Naive B cell (primary cell): ENCODE results near the gene SLC7A4. TPM values are rescaled to one million over a fixed set of nuclear protein-coding genes. Genes with fewer than 3 reads are reported as not detected.
"Not testable (repeated sequence)": the region's sequence is repeated elsewhere in the genome, so short reads cannot be mapped to it uniquely, and the experiment has no call there.

Source experiments
- ATAC-seq, 2 donors: fragments of 150-1000 bp; cut with Tn5 transposase; 2 replicates each; pipeline ENCODE4 v1.10.0; 2021; ENCODE audit warnings: low read depth in 2 of 2, mild to moderate bottlenecking in 2 of 2, moderate library complexity in 2 of 2
- DNase-seq: peaks from one replicate; pipeline ENCODE4 v3.0.0; 2022
- H3K27ac Mint-ChIP-seq, 6 donors: one replicate each; pipeline ENCODE4 v1.8.0; 2020 to 2022; ENCODE audit warnings: mild to moderate bottlenecking in 6 of 6, mixed read lengths in 6 of 6, moderate library complexity in 5 of 6, inconsistent platforms in 2 of 6
- H3K27me3 Mint-ChIP-seq, 3 donors: one replicate each; pipeline ENCODE4 v1.8.0; 2021 to 2022; ENCODE audit warnings: mixed read lengths in 3 of 3, mild to moderate bottlenecking in 1 of 3
- H3K36me3 Mint-ChIP-seq, 2 donors: one replicate each; pipeline ENCODE4 v1.8.0; 2020 to 2022; ENCODE audit warnings: mixed read lengths in 2 of 2, inconsistent platforms in 1 of 2, mild to moderate bottlenecking in 1 of 2
- H3K4me1 Mint-ChIP-seq, 3 donors: one replicate each; pipeline ENCODE4 v1.8.0; 2020 to 2022; ENCODE audit warnings: mixed read lengths in 3 of 3, inconsistent platforms in 1 of 3, mild to moderate bottlenecking in 1 of 3, moderate library complexity in 1 of 3
- H3K4me3 Mint-ChIP-seq, 8 donors: one replicate each; pipeline ENCODE4 v1.8.0; 2020 to 2022; ENCODE audit warnings: mild to moderate bottlenecking in 8 of 8, mixed read lengths in 8 of 8, moderate library complexity in 8 of 8, inconsistent platforms in 2 of 8
- H3K9me3 Mint-ChIP-seq, 7 donors: one replicate each; pipeline ENCODE4 v1.8.0; 2020 to 2022; ENCODE audit warnings: mixed read lengths in 7 of 7, mild to moderate bottlenecking in 5 of 7, inconsistent platforms in 2 of 7, moderate library complexity in 1 of 7
- polyA plus RNA-seq, 6 donors: library from polyadenylated mRNA; unstranded; fragments of 300-500 nt; fragmentation: Illumina TruSeq; gene quantifications; one replicate each; pipeline ENCODE4 v1.2.3, GENCODE V29; 2021; ENCODE audit warnings: low read depth in 6 of 6

The SLC7A4 gene
- polyA plus RNA-seq, 6 donors from 2014 or later: not detected

DNA sequence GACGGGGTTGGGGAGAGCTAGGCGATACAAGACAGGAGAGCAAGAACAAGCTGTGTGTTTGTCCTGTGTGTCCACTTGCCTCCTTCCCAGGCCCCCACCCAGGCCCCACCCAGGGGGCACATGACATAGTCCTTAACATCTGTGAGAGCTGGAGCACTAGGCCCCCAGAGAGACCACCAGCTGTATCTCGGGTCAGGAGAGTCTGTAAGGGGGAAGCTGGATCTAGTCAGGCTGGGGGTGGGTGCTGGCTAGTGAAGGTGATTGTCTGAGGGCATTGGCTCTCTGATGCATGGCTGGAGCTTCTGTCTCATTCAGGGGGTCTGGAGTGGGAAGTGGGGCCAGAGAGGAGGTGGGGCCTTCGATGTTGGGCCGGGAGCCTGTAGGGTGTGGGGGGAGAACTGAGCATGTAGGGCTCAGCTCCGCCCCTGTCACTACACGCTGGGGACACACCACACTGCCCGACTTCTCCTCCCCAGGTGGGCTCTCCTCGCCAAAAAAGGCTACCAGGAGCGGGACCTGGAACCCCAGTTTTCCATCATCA is 16.8 kb downstream of the SLC7A4 start:
- H3K4me3 Mint-ChIP-seq: peak overlapping the region in 5 of 8 donors; percentile 18 to 95 (median 72)
- no peaks in the 10 kb centered on the region for H3K36me3 Mint-ChIP-seq
- peak overlapping the region in 5 of 6 donors; percentile 53 to 99 (median 94) for H3K27ac Mint-ChIP-seq
- ATAC-seq: no peak
- peaks cover 16 to 31% (median 23%) of the 10 kb centered on the region in 3 donors for H3K4me1 Mint-ChIP-seq
- peaks cover 0 to 1% (median 0%) of the 10 kb centered on the region in 7 donors for H3K9me3 Mint-ChIP-seq
- DNase-seq: no peak
- peaks cover 0 to 19% (median 1%) of the 10 kb centered on the region in 3 donors for H3K27me3 Mint-ChIP-seq

DNA sequence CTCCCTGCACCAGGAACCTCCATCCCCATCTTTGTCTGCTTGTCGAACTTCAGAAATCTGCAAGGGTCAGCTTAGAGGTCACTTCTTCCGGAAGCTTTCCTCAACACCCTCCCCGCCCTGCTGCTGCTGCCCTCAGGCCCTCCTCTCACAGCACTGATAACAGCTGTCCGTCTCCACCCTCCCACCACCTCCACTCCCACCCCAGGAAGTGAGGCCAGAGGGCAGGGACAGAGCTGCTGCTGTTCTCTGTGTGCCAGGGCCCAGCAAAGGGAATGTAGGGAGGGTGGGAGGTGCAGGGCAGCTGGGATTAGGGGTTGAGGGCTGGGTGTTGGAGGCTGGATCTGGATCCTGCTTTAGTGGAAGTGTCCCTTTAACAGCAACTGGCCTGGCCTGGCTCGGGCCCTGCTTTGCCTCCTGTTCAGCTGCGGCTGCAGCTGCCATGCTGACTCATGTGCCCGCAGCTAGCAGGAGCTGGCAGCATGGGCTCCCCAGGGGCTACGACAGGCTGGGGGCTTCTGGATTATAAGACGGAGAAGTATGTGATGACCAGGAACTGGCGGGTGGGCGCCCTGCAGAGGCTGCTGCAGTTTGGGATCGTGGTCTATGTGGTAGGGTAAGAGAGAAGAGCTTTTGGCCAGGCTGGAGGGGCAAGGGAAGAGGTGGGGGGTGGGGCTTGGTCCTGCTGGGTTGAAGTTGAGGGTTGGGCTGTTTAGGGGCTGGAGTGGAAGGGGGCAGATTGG is 17.5 kb downstream of the SLC7A4 start, which contains the start of gene P2RX6:
TSS of gene P2RX6 (plus strand) at position 440 of the 740 bp plus-strand sequence. CDS start at position 450, 10 bp downstream.
- H3K4me1 Mint-ChIP-seq: peaks cover 16 to 31% (median 23%) of the 10 kb centered on the region in 3 donors
- peak within 1 kb of the TSS; percentile 71 to 95 (median 91) for H3K4me3 Mint-ChIP-seq
- peaks cover 0 to 1% (median 0%) of the 10 kb centered on the region in 7 donors for H3K9me3 Mint-ChIP-seq
- DNase-seq: no peak
- peaks cover 0 to 13% (median 0%) of the 10 kb centered on the region in 3 donors for H3K27me3 Mint-ChIP-seq
- no peak for ATAC-seq
- no peaks in the 10 kb centered on the region for H3K36me3 Mint-ChIP-seq
- H3K27ac Mint-ChIP-seq: peak within 1 kb of the TSS; percentile 91 to 99 (median 96)

DNA sequence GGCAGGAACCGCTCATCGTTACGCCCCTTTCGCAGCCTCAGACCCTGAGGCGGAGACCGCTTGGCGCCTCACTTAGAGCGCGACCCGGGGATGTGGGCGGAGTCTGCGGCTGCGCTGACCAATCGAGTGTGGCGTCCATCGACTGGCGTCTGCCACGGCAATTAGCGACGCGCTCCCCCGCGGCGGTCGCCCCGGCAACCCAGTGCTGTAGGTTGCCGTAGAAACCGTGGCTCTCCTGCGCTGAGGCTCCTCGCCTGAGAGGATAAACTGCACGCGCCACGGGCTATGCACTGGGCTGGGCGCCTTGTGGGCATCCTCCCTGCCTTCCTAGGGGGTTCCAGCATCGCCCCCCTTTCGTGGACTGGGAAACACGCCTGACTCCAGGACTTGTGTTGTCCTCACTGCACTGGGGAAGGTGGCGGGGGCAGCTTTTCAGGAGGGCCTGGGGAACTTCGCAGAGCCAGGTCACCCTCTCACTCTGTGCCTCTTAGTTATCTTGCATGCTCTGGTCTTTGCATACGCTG is 18.1 kb downstream of the SLC7A4 start:
- Mint-ChIP-seq H3K27me3 (peaks cover 0 to 11% (median 0%) of the 10 kb centered on the region in 3 donors), H3K4me1 (peaks cover 16 to 31% (median 23%) of the 10 kb centered on the region in 3 donors), H3K36me3 (no peaks in the 10 kb centered on the region), H3K4me3 (peak overlapping the region; percentile 71 to 95 (median 91)), H3K27ac (peak overlapping the region; percentile 91 to 99 (median 96)), H3K9me3 (peaks cover 0 to 1% (median 0%) of the 10 kb centered on the region in 7 donors)
- DNase-seq (peak; percentile 87), ATAC-seq (peak; percentile 93)

DNA sequence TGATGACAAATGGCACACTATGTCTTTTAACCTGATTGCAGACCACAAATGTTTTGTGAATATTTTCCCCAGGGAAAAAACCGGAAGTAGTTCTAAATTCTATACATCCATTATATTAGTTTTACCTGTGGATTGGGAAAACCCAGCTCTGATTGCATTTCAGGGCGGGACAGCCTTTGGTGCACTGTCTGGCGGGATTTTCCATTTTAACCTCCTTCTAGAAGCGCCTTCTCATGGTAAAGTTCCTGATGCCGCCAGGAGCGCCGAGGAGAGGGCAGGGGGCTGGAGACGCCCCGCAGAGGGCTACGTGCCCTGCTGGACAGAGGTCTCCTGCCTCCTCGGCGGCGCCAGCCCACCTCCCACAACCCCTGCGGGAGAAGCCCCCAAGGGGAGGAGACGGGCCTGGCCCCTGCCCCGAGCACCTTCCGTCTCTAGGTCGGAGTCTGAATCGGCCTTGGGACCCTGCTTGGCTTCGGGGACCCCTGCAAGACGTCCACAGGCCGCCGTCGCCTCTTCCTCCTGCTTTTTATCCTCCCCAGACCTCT is 18.6 kb downstream of the SLC7A4 start:
- Mint-ChIP-seq H3K4me3 (peak overlapping the region; percentile 71 to 95 (median 91)), H3K27ac (peak overlapping the region in 5 of 6 donors; percentile 88 to 99 (median 98)), H3K27me3 (peaks cover 0 to 6% (median 0%) of the 10 kb centered on the region in 3 donors), H3K4me1 (peaks cover 16 to 31% (median 23%) of the 10 kb centered on the region in 3 donors), H3K9me3 (peaks cover 0 to 1% (median 0%) of the 10 kb centered on the region in 7 donors), H3K36me3 (no peaks in the 10 kb centered on the region)
- no peak for ATAC-seq
- no peak for DNase-seq

DNA sequence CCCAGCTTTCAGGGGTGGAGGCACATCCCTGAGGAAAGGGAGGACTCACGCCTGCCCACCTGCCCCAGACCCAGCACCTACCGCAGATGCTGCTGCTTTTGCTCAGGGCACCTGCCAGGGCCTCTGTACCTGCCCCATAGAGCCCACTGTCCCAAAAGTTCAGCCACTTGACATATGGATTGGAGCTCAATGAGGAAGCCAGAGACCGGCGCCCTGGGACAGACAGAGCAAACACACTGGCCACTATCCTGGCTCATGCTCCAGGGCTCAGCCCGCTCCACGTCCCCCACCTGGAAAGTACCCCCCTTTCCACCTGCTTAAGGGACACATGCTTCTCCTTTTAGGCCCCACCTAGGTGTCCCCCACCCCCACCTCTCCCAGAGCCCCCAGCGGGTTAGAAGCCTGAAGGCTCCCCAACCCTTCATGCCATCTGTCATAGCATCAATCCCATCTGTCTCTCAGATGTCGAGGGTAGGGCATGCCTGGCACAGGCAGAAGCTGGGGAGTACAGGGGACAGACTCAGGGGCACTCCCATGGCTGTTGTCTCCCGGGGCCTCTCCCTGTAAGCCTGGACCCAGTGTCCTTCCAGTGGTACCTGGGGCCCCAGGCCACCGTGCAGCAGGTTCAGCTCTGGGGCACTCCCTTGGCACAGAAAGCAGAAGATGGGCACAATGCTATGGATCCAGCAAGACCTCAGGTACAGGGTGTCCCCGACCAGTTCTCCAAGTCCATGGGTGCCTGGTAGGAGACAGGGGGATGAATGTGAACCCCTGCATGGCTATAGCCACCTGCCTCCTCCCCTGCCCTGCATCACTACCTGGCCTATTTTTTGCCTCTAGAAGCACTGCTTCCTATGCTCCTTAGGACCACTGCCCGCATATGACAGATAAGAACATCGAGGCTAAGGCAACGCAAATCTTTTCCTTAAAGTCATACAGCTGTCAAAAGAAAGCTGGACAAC is 19.6 kb downstream of the SLC7A4 start:
- H3K27ac Mint-ChIP-seq: peak overlapping the region; percentile 21 to 94 (median 76)

DNA sequence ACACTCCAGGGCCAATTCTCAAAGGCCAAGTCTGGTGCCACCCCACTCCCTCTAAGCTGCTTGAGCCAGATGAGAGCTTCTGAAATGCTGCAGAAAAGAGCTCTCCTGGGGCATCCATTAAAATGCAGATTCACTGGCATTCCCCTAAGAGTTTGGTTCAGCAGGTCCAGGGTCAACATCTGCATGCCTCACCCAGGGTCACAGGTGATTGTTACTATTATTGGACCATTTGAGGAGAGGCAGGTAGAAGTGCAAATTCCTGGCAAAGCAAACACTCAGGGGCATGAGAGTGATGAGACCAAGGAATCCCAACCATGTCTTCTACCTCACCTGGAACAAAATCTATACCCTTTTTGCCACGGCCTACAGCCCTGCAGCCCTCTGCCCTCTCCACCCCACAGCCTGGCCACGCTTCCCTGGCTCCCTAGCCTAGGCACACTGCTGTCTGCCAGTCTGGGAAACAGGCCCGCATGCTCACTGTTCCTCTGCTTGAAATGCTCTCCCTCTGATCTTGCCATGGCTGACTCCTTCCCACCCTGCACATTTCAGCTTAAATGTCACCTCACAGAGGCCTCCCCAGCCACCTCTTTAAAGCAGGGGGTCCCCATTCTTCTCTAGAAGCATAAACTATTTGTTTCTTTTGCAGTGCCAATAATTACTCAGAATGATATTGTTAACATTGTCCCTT is 21.8 kb downstream of the SLC7A4 start:
- Mint-ChIP-seq H3K4me1 (peaks cover 15 to 28% (median 16%) of the 10 kb centered on the region in 3 donors), H3K27ac (peak overlapping the region in 4 of 6 donors; percentile 36 to 98 (median 50)), H3K4me3 (peak overlapping the region in 1 of 8 donors; percentile 3), H3K27me3 (no peaks in the 10 kb centered on the region), H3K9me3 (peaks cover 0 to 1% (median 0%) of the 10 kb centered on the region in 7 donors), H3K36me3 (no peaks in the 10 kb centered on the region)
- DNase-seq (no peak), ATAC-seq (no peak)

More for the DNA sequence above, 19.6 kb downstream of the SLC7A4 start:
- H3K9me3 Mint-ChIP-seq: peaks cover 0 to 1% (median 0%) of the 10 kb centered on the region in 7 donors
- DNase-seq: no peak
- H3K4me1 Mint-ChIP-seq: peaks cover 16 to 31% (median 23%) of the 10 kb centered on the region in 3 donors
- no peaks in the 10 kb centered on the region for H3K36me3 Mint-ChIP-seq
- no peak for ATAC-seq
- peak overlapping the region in 7 of 8 donors; percentile 55 to 91 (median 72) for H3K4me3 Mint-ChIP-seq
- peaks cover 0 to 6% (median 0%) of the 10 kb centered on the region in 3 donors for H3K27me3 Mint-ChIP-seq

DNA sequence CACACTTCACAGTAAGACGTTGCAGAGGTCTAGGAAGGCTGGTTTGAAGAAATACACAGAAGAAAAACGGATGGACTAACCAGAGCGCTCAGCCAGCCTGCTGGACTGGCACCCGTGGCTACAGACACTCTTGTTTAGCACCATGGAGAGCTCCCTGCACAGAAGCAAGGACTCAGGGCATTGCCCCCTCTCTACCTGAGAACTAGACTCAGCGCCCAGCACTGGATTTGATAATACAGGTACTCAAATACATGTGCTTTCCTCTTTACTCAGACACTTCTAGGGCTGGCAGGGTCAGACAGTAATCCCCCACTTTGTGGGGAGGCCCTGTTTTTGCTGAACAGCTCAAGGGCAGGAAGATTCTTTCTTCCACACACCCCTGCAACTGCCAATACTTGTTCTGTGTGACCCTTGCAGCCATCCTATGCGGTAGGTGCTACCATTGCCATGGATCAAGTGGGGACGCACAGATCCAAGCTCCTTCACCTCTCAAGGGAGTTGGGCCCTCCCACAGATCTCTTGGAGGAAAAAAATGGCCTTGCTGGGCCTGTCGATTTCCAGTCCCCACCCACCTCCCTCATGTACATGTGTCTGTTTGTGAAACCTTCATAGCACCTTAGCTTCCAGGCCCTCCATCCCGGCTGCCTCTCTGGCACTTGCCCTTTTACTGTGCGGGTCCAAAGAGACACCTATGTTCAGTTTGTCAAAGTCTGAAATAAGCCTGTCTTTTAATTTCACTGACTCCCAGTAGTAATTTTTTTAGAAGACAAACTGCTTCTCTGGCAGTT is 22.5 kb downstream of the SLC7A4 start:
- Mint-ChIP-seq H3K36me3 (no peaks in the 10 kb centered on the region), H3K4me3 (peak overlapping the region in 1 of 8 donors; percentile 27), H3K27ac (peak overlapping the region in 3 of 6 donors; percentile 36 to 65 (median 42)), H3K4me1 (peaks cover 10 to 20% (median 11%) of the 10 kb centered on the region in 3 donors), H3K27me3 (no peaks in the 10 kb centered on the region), H3K9me3 (no peaks in the 10 kb centered on the region)
- ATAC-seq (no peak), DNase-seq (no peak)

DNA sequence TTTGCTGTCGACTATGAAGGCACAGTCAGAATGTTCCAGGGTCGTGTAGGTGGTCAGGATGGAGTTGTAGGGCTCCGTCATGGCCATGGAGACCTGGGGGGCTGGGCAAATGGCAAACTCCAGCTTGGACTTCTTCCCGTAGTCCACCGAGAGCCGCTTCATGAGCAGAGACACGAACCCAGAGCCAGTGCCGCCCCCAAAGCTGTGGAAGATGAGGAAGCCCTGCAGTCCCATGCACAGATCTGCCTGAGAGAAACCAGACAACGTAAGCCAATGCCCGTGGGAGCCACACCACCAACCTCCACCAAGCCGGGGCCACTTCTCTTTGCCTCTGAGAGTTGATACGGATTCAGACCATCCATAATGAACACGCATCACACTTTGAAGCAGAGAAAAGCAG is 23.2 kb downstream of the SLC7A4 start:
- DNase-seq, H3K36me3 Mint-ChIP-seq, H3K27me3 Mint-ChIP-seq, H3K9me3 Mint-ChIP-seq, ATAC-seq: not testable (repeated sequence)
- Mint-ChIP-seq H3K4me1 (peaks cover 4 to 14% (median 5%) of the 10 kb centered on the region in 3 donors), H3K27ac (peak overlapping the region in 1 of 6 donors; percentile 65), H3K4me3 (peak overlapping the region in 1 of 8 donors; percentile 27)

DNA sequence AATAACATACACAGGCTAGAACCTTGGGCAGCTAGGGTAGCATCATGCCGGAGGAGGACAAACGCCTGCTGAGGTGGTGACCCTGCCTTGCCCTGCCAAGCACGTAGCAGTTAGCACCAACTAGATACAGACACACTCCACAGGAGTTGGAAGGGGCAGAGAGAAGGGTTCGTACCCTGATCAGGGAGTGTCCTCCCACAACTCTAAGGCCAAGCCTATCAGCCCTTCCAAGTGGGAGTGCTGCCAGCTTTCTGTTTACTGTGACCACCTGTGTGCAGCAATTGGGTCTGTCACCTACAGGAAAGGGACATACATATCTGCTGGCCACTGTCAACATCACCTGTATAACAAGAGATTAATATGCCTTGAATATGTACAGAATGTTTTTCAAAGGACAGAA is 28.6 kb downstream of the SLC7A4 start:
- peak overlapping the region in 7 of 8 donors; percentile 25 to 98 (median 96) for H3K4me3 Mint-ChIP-seq
- H3K9me3 Mint-ChIP-seq: no peaks in the 10 kb centered on the region
- H3K27me3 Mint-ChIP-seq: no peaks in the 10 kb centered on the region
- ATAC-seq: no peak
- H3K36me3 Mint-ChIP-seq: no peaks in the 10 kb centered on the region
- peak overlapping the region in 5 of 6 donors; percentile 16 to 100 (median 80) for H3K27ac Mint-ChIP-seq
- DNase-seq: no peak
- peaks cover 16 to 40% (median 29%) of the 10 kb centered on the region in 3 donors for H3K4me1 Mint-ChIP-seq

DNA sequence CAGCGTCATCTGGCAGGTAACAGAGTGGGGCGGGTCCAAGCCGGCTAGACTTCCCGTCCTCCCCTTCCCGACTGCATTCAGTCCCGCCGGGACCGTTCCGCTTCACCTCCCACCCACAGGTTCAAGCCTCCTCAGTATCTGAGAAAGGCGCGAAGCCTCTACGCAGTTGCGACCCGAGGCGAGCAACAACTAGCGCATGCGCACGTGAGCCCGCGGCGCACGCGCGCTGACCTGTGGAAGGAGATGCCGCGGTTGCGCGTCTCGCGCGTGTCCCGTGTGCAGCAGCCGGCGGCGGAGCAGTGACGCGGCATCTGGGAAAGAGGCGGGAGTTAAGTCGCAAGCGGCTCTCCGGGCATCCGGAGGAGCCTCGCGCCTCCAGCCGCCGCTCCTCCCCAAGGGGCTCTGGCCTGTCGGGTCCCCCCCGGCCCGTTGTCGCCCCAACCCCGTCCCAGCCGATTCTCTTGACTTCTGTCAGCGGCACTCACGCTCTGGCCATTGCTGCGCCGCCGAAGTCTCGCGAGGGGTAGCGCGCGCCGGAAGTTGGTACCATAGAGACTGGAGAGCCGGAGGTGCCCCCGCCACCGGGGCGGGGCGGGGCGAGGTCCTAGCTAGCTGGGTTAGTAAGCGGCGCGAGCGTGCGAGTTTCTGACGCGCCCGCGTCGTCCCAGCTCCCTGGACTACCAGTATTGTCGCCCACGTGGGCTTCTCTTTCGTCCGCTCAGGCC is 30.6 kb downstream of the SLC7A4 start, which contains the start of gene THAP7:
TSS of gene THAP7 (minus strand) at position 518 of the 725 bp plus-strand sequence. CDS start at position 311, 207 bp downstream.
- no peaks in the 10 kb centered on the region for H3K36me3 Mint-ChIP-seq
- DNase-seq: peak; percentile 97

More for the DNA sequence above, 30.6 kb downstream of the SLC7A4 start, which contains the start of gene THAP7:
- ATAC-seq: peak; percentile 89 to 91
- H3K27ac Mint-ChIP-seq: peak within 1 kb of the TSS; percentile 97 to 100 (median 100)
- no peaks in the 10 kb centered on the region for H3K9me3 Mint-ChIP-seq
- H3K4me3 Mint-ChIP-seq: peak within 1 kb of the TSS; percentile 95 to 98 (median 96)
- H3K27me3 Mint-ChIP-seq: no peaks in the 10 kb centered on the region
- H3K4me1 Mint-ChIP-seq: peaks cover 16 to 46% (median 29%) of the 10 kb centered on the region in 3 donors
